ENCODE measurements around the gene AKT2.

Gene AKT2

GRCh38 chr19:40273469-40274360 lies 11.4 kb downstream of the AKT2 start:
- DNase-seq (ENCODE audit: low read depth) = no peak

GRCh38 chr19:40272261-40272660 lies 12.9 kb downstream of the AKT2 start:
- no peak for DNase-seq (ENCODE audit: low read depth)

- DNase-seq (ENCODE audit: low read depth) = no peak
These were observed 13.4 kb downstream of the AKT2 start for GRCh38 chr19:40271706-40272105.

- no peak for DNase-seq (ENCODE audit: low read depth)
These were observed 14.6 kb downstream of the AKT2 start for GRCh38 chr19:40270362-40271089.

GRCh38 chr19:40269216-40269940 lies 15.8 kb downstream of the AKT2 start:
- DNase-seq (ENCODE audit: low read depth) = no peak

- DNase-seq (ENCODE audit: low read depth) = no peak
These were observed 17.5 kb downstream of the AKT2 start for GRCh38 chr19:40267601-40267997.

- DNase-seq (ENCODE audit: low read depth) = no peak
These were observed 18.1 kb downstream of the AKT2 start for GRCh38 chr19:40266912-40267600.

GRCh38 chr19:40266119-40266518 lies 19.0 kb downstream of the AKT2 start:
- DNase-seq (ENCODE audit: low read depth) = no peak

- no peak for DNase-seq (ENCODE audit: low read depth)
These were observed 19.4 kb downstream of the AKT2 start for GRCh38 chr19:40265763-40266099.

GRCh38 chr19:40265055-40265762 lies 19.9 kb downstream of the AKT2 start:
- no peak for DNase-seq (ENCODE audit: low read depth)

GRCh38 chr19:40264314-40265054 lies 20.7 kb downstream of the AKT2 start:
- DNase-seq (ENCODE audit: low read depth) = no peak

- no peak for DNase-seq (ENCODE audit: low read depth)
These were observed 21.5 kb downstream of the AKT2 start for GRCh38 chr19:40263440-40264313.

GRCh38 chr19:40262422-40262821 lies 22.7 kb downstream of the AKT2 start:
- DNase-seq (ENCODE audit: low read depth) = no peak

- DNase-seq (ENCODE audit: low read depth) = no peak
These were observed 23.5 kb downstream of the AKT2 start for GRCh38 chr19:40261631-40262030.

GRCh38 chr19:40257096-40257517 lies 28.0 kb downstream of the AKT2 start:
- no peak for DNase-seq (ENCODE audit: low read depth)

- DNase-seq (ENCODE audit: low read depth) = no peak
These were observed 28.6 kb downstream of the AKT2 start for GRCh38 chr19:40256512-40256911.

GRCh38 chr19:40255619-40256166 lies 29.5 kb downstream of the AKT2 start:
- no peak for DNase-seq (ENCODE audit: low read depth)

GRCh38 chr19:40254714-40255418 lies 30.3 kb downstream of the AKT2 start:
- DNase-seq (ENCODE audit: low read depth) = no peak

GRCh38 chr19:40253611-40254092 lies 31.5 kb downstream of the AKT2 start:
- no peak for DNase-seq (ENCODE audit: low read depth)

Data from fibroblast of the conjunctiva (primary cell).